SK-N-SH (cell line): ENCODE results near the gene PIAS2. TPM values are rescaled to one million over a fixed set of nuclear protein-coding genes. Genes with fewer than 3 reads are reported as not detected.

ENCODE experiments used
- CTCF ChIA-PET: fragments of 300-600, 350-600 bp; formaldehyde crosslinking; extraction: SDS; loops from one replicate; lab custom pipeline; 2021; lab: Yijun Ruan, JAX
- POLR2A ChIA-PET: fragments of 350-600 bp; sonication (Branson Sonifier 250); formaldehyde crosslinking; extraction: SDS; loops from one replicate; lab custom pipeline; 2020; ENCODE audit warnings: antibody characterized with exemption, inconsistent platforms; lab: Yijun Ruan, JAX
- DNase-seq: peaks from one replicate; pipeline ENCODE4 v3.0.0; 2012
- H2AFZ ChIP-seq: fragments of 200-600 bp; sonication (generic); 2 replicates; pipeline ENCODE4 v1.8.1; 2016; ENCODE audit warnings: antibody characterized with exemption, mild to moderate bottlenecking, low read depth
- H3F3A ChIP-seq: fragments of 200-600 bp; sonication (generic); replicated peaks from 2 replicates; pipeline ENCODE3; 2016; ENCODE audit warnings: antibody characterized with exemption, mild to moderate bottlenecking; ENCODE audit not compliant: insufficient read depth
- H3K27ac ChIP-seq, 2 experiments: fragments of 200-500 bp in 1 of 2; fragments of 200-600 bp in 1 of 2; sonication (Bioruptor generic) in 1 of 2; sonication (generic), shearing (Covaris generic) in 1 of 2; 2 replicates each; pipeline versions ENCODE4 v1.5.1 to v1.6.1; 2014 to 2016; ENCODE audit warnings: low read depth in 2 of 2, inconsistent platforms in 1 of 2, low read length in 1 of 2, mild to moderate bottlenecking in 1 of 2, mixed read lengths in 1 of 2
- H3K27me3 ChIP-seq: fragments of 200-600 bp; sonication (generic), shearing (Covaris generic); 2 replicates; pipeline ENCODE4 v1.6.1; 2016; ENCODE audit warnings: mixed run types; ENCODE audit not compliant: insufficient read depth
- H3K36me3 ChIP-seq, 2 experiments: fragments of 200-500 bp in 1 of 2; fragments of 200-600 bp in 1 of 2; sonication (Bioruptor generic) in 1 of 2; sonication (generic) in 1 of 2; replicated peaks in 1 of 2; 2 replicates each; pipeline versions ENCODE3 to v1.5.1; 2014 to 2016; ENCODE audit warnings: low read length in 1 of 2, mild to moderate bottlenecking in 1 of 2; ENCODE audit not compliant: insufficient read depth in 2 of 2, control insufficient read depth in 1 of 2
- H3K4me1 ChIP-seq, 2 experiments: fragments of 200-500 bp in 1 of 2; fragments of 200-600 bp in 1 of 2; sonication (Bioruptor generic) in 1 of 2; sonication (generic), shearing (Covaris generic) in 1 of 2; 2 replicates each; pipeline versions ENCODE4 v1.5.1 to v1.6.1; 2014 to 2016; ENCODE audit warnings: low read depth in 1 of 2, low read length in 1 of 2, mixed run types in 1 of 2; ENCODE audit not compliant: insufficient read depth in 2 of 2, control insufficient read depth in 1 of 2
- H3K4me2 ChIP-seq: fragments of 200-600 bp; sonication (generic), shearing (Covaris generic); 2 replicates; pipeline ENCODE4 v1.6.1; 2017; ENCODE audit warnings: mixed run types
- H3K4me3 ChIP-seq, 2 experiments: fragments of 200-500 bp in 1 of 2; fragments of 200-600 bp in 1 of 2; sonication (Bioruptor generic) in 1 of 2; sonication (generic), shearing (Covaris generic) in 1 of 2; 2 replicates each; pipeline versions ENCODE4 v1.5.1 to v1.8.1; 2014 to 2016; ENCODE audit warnings: low read depth in 2 of 2, inconsistent platforms in 1 of 2, low read length in 1 of 2, mild to moderate bottlenecking in 1 of 2, mixed read lengths in 1 of 2, moderate library complexity in 1 of 2
- H3K79me2 ChIP-seq: fragments of 200-600 bp; sonication (generic); 2 replicates; pipeline ENCODE4 v1.8.1; 2017; ENCODE audit warnings: mild to moderate bottlenecking; ENCODE audit not compliant: insufficient read depth
- H3K9ac ChIP-seq: fragments of 200-600 bp; sonication (generic); 2 replicates; pipeline ENCODE4 v1.6.1; 2017; ENCODE audit warnings: mixed run types
- H3K9me2 ChIP-seq: fragments of 200-600 bp; sonication (generic); 2 replicates; pipeline ENCODE4 v1.6.1; 2017; ENCODE audit warnings: mixed run types
- H3K9me3 ChIP-seq: fragments of 200-600 bp; sonication (generic); 2 replicates; pipeline ENCODE4 v1.6.1; 2017; ENCODE audit warnings: mixed run types, mild to moderate bottlenecking, moderate library complexity
- H4K20me1 ChIP-seq: fragments of 200-600 bp; sonication (generic); 2 replicates; pipeline ENCODE4 v1.6.1; 2017; ENCODE audit warnings: mild to moderate bottlenecking, mixed run types; ENCODE audit not compliant: insufficient read depth
- CTCF ChIP-seq: fragments of 200-600 bp; sonication (generic); IDR thresholded peaks from 2 replicates; pipeline ENCODE4 v1.6.1; 2017; ENCODE audit warnings: antibody characterized with exemption, mild to moderate bottlenecking, moderate library complexity
- ELF1 ChIP-seq: IDR thresholded peaks from 2 replicates; pipeline ENCODE4 v1.4.0; 2012
- EP300 ChIP-seq, 2 experiments: IDR thresholded peaks; 2 replicates each; pipeline versions ENCODE4 v1.4.0 to v1.6.1; 2012; ENCODE audit warnings: borderline replicate concordance in 1 of 2, low read depth in 1 of 2, low read length in 1 of 2
- FOSL2 ChIP-seq: IDR thresholded peaks from 2 replicates; pipeline ENCODE4 v1.4.0; 2012; ENCODE audit warnings: low read depth, mild to moderate bottlenecking, moderate library complexity, borderline replicate concordance
- FOXM1 ChIP-seq: IDR thresholded peaks from 2 replicates; pipeline ENCODE4 v1.4.0; 2012; ENCODE audit warnings: low read depth, mild to moderate bottlenecking
- GATA2 ChIP-seq: sonication (generic); formaldehyde crosslinking; IDR thresholded peaks from 2 replicates; pipeline ENCODE4 v1.5.0; 2020; ENCODE audit warnings: mild to moderate bottlenecking, missing genetic modification reagents
- MAX ChIP-seq: IDR thresholded peaks from 2 replicates; pipeline ENCODE4 v1.4.0; 2012; ENCODE audit warnings: low read depth
- MEF2A ChIP-seq: IDR thresholded peaks from 2 replicates; pipeline ENCODE4 v1.4.0; 2012; ENCODE audit warnings: low read depth, borderline replicate concordance
- MXI1 ChIP-seq: IDR thresholded peaks from 2 replicates; pipeline ENCODE4 v1.6.1; 2012; ENCODE audit warnings: mild to moderate bottlenecking, low read depth, low read length, improper control_type of control experiment
- PBX3 ChIP-seq: IDR thresholded peaks from 2 replicates; pipeline ENCODE4; 2012
- POLR2AphosphoS5 ChIP-seq: IDR thresholded peaks from 2 replicates; pipeline ENCODE4 v1.6.1; 2012; ENCODE audit warnings: low read depth, low read length
- RAD21 ChIP-seq: IDR thresholded peaks from 2 replicates; pipeline ENCODE4 v1.6.1; 2012; ENCODE audit warnings: mild to moderate bottlenecking, low read length
- RFX5 ChIP-seq: IDR thresholded peaks from 2 replicates; pipeline ENCODE4 v1.6.1; 2012; ENCODE audit warnings: mild to moderate bottlenecking, improper control_type of control experiment, low read length
- RXRA ChIP-seq: IDR thresholded peaks from 2 replicates; pipeline ENCODE4 v1.4.0; 2012; ENCODE audit warnings: low read depth, mild to moderate bottlenecking, borderline replicate concordance
- SIN3A ChIP-seq: IDR thresholded peaks from 2 replicates; pipeline ENCODE4 v1.6.1; 2012; ENCODE audit warnings: low read depth, mild to moderate bottlenecking, low read length, moderate library complexity, borderline replicate concordance
- SMC3 ChIP-seq: IDR thresholded peaks from 2 replicates; pipeline ENCODE4 v1.6.1; 2012; ENCODE audit warnings: low read depth, low read length, improper control_type of control experiment
- TAF1 ChIP-seq: IDR thresholded peaks from 2 replicates; pipeline ENCODE4 v1.6.1; 2012; ENCODE audit warnings: low read depth, mild to moderate bottlenecking, low read length, moderate library complexity, borderline replicate concordance
- TCF12 ChIP-seq: IDR thresholded peaks from 2 replicates; pipeline ENCODE4 v1.4.0; 2012
- USF1 ChIP-seq: IDR thresholded peaks from 2 replicates; pipeline ENCODE4 v1.4.0; 2012; ENCODE audit warnings: low read depth, borderline replicate concordance
- USF2 ChIP-seq: fragments of 150-350 bp; IDR thresholded peaks from 2 replicates; pipeline ENCODE4 v1.6.1; 2017; ENCODE audit warnings: antibody characterized with exemption, low read length, low read depth, borderline replicate concordance
- WGBS: methylation state at CpG from one replicate; pipeline ENCODE4 v1.1.6; 2017; ENCODE audit warnings: low lambda C conversion rate; 5-methylcytosine and 5-hydroxymethylcytosine counted together
- polyA plus RNA-seq, 3 experiments: library from polyadenylated mRNA; depleted of rRNA; stranded (reverse); fragments of >200 nt; gene quantifications; 2 replicates each; pipeline ENCODE4 v1.2.3, GENCODE V29; 2012

PIAS2 gene
- polyA plus RNA-seq, 1 of the 3 experiments (the other 2 are of a cell fraction) = 9.0 TPM

- H4K20me1 ChIP-seq = no peaks in the 10 kb centered on the region
- POLR2A ChIA-PET = no interaction called here
Observed at GRCh38 chr18:46894124-46894523, 23.2 kb downstream of the PIAS2 start.

More at GRCh38 chr18:46894124-46894523, 23.2 kb downstream of the PIAS2 start:
- CTCF ChIA-PET = interaction anchor here (1.0 kb wide), 1 partner anchor 77 kb away, joined by 3 read pairs; no protein-coding TSS in a partner anchor
- H3F3A ChIP-seq = no peaks in the 10 kb centered on the region
- H3K27ac ChIP-seq = no peak overlapping the region
- 100% methylated on average over 2 of the region's 2 CpGs for WGBS
- H3K4me2 ChIP-seq = no peak overlapping the region
- no peaks in the 10 kb centered on the region for H3K9me3 ChIP-seq
- TF ChIP-seq USF1 = no peak
- no peak for TF ChIP-seq FOXM1
- no peak for TF ChIP-seq RAD21
- no peak for TF ChIP-seq PBX3
- no peak for TF ChIP-seq EP300 (IDR thresholded peaks at IDR 0.05; ENCODE audit: borderline replicate concordance in 1 of 2, low read depth in 1 of 2, low read length in 1 of 2)
- no peak for TF ChIP-seq FOSL2
- TF ChIP-seq TCF12 = no peak
- no peak for TF ChIP-seq SIN3A
- no peak for TF ChIP-seq CTCF
- no peak for TF ChIP-seq MAX
- TF ChIP-seq TAF1 = no peak
- no peak for TF ChIP-seq ELF1
- no peak for TF ChIP-seq MXI1
- no peak for TF ChIP-seq POLR2AphosphoS5
- TF ChIP-seq RFX5 = no peak
- no peak for TF ChIP-seq USF2
- TF ChIP-seq MEF2A = no peak
- TF ChIP-seq SMC3 = no peak
- TF ChIP-seq GATA2 = no peak
- no peak for TF ChIP-seq RXRA
- H3K9ac ChIP-seq = no peak overlapping the region
- DNase-seq = no peak
- no peaks in the 10 kb centered on the region; a peak in 1 of 4 replicates for H3K4me1 ChIP-seq
- H3K9me2 ChIP-seq = no peaks in the 10 kb centered on the region
- H3K79me2 ChIP-seq = peaks cover 49% of the 10 kb centered on the region
- H3K36me3 ChIP-seq = peaks cover 11 to 15% of the 10 kb centered on the region in 2 experiments
- no peaks in the 10 kb centered on the region for H3K27me3 ChIP-seq
- no peak overlapping the region for H3K4me3 ChIP-seq
- H2AFZ ChIP-seq = no peak overlapping the region
